Neural progenitor cell (in vitro differentiated cells): Measurements from ENCODE around the gene NABP1. TPM values are rescaled to one million over a fixed set of nuclear protein-coding genes. Genes with fewer than 3 reads are reported as not detected.
A peak's percentile ranks its signal among the peaks of the same experiment; 100 is the strongest.

ENCODE experiments used
- DNase-seq: peaks from one replicate; pipeline ENCODE4 v3.0.0-alpha.2; 2016; ENCODE audit warnings: low spot score
- H2AFZ ChIP-seq: fragments of 200-600 bp; sonication (generic); replicated peaks from 2 replicates; pipeline ENCODE4 v1.6.1; 2016; ENCODE audit warnings: antibody characterized with exemption
- H3F3A ChIP-seq: fragments of 200-600 bp; sonication (generic); 2 replicates; pipeline ENCODE4 v1.6.1; 2016; ENCODE audit warnings: antibody characterized with exemption, low read depth
- H3K27ac ChIP-seq: fragments of 200-600 bp; sonication (generic); 2 replicates; pipeline ENCODE4 v1.5.1; 2016; ENCODE audit warnings: mild to moderate bottlenecking
- H3K27me3 ChIP-seq: fragments of 200-600 bp; sonication (generic); 2 replicates; pipeline ENCODE4 v1.6.1; 2016; ENCODE audit warnings: mild to moderate bottlenecking, moderate library complexity
- H3K36me3 ChIP-seq: fragments of 200-600 bp; sonication (generic); 2 replicates; pipeline ENCODE4 v1.5.1; 2016
- H3K4me1 ChIP-seq: fragments of 200-600 bp; sonication (generic); 2 replicates; pipeline ENCODE4 v1.6.1; 2016; ENCODE audit warnings: mixed run types
- H3K4me2 ChIP-seq: fragments of 200-600 bp; sonication (generic); 2 replicates; pipeline ENCODE4 v1.6.1; 2016
- H3K4me3 ChIP-seq: fragments of 200-600 bp; sonication (generic); 2 replicates; pipeline ENCODE4 v1.5.1; 2016
- H3K79me2 ChIP-seq: fragments of 200-600 bp; sonication (generic); 2 replicates; pipeline ENCODE4 v1.6.1; 2016; ENCODE audit warnings: low read depth
- H3K9ac ChIP-seq: fragments of 200-600 bp; sonication (generic); 2 replicates; pipeline ENCODE4 v1.6.1; 2016
- H3K9me3 ChIP-seq: fragments of 200-600 bp; sonication (generic); 2 replicates; pipeline ENCODE4 v1.5.1; 2016; ENCODE audit warnings: low read depth
- H4K20me1 ChIP-seq: fragments of 200-600 bp; sonication (generic); 2 replicates; pipeline ENCODE4 v1.6.1; 2016; ENCODE audit warnings: low read depth
- H3K27ac Mint-ChIP-seq: 3 replicates; pipeline ENCODE4 v1.8.0; 2021; ENCODE audit warnings: mixed read lengths
- H3K27me3 Mint-ChIP-seq: 2 replicates; pipeline ENCODE4 v1.8.0; 2022; ENCODE audit warnings: low read depth, mild to moderate bottlenecking, inconsistent platforms, moderate library complexity, mixed read lengths; ENCODE audit not compliant: insufficient read depth
- H3K36me3 Mint-ChIP-seq: 3 replicates; pipeline ENCODE4 v1.8.0; 2021; ENCODE audit warnings: mixed read lengths
- H3K4me1 Mint-ChIP-seq: 3 replicates; pipeline ENCODE4 v1.8.0; 2021; ENCODE audit warnings: mixed read lengths
- H3K4me3 Mint-ChIP-seq: 3 replicates; pipeline ENCODE4 v1.8.0; 2021; ENCODE audit warnings: mild to moderate bottlenecking, moderate library complexity, mixed read lengths
- H3K9me3 Mint-ChIP-seq: 3 replicates; pipeline ENCODE4 v1.8.0; 2020; ENCODE audit warnings: mixed read lengths
- EZH2 ChIP-seq: fragments of 200-600 bp; sonication (generic); IDR thresholded peaks from 2 replicates; pipeline ENCODE4 v1.6.1; 2017; ENCODE audit warnings: antibody characterized with exemption, mild to moderate bottlenecking, moderate library complexity
- EZH2phosphoT487 ChIP-seq: fragments of 200-600 bp; sonication (generic); IDR thresholded peaks from 2 replicates; pipeline ENCODE4 v1.6.1; 2017; ENCODE audit warnings: antibody characterized with exemption
- total RNA-seq: library from RNA; depleted of rRNA; stranded (reverse); fragments of >200 nt; gene quantifications from 2 replicates; pipeline ENCODE4 v1.2.3, GENCODE V29; 2015; ENCODE audit warnings: low replicate concordance
- TF ChIP-seq, protein P1 (sequence below): fragments of 200-600 bp; sonication (generic); IDR thresholded peaks from 2 replicates; pipeline ENCODE4 v1.5.1; 2017; ENCODE audit warnings: antibody characterized with exemption, mild to moderate bottlenecking

NABP1 gene
- total RNA-seq, 1 donor from 2014 or later: 2.8 TPM

DNA sequence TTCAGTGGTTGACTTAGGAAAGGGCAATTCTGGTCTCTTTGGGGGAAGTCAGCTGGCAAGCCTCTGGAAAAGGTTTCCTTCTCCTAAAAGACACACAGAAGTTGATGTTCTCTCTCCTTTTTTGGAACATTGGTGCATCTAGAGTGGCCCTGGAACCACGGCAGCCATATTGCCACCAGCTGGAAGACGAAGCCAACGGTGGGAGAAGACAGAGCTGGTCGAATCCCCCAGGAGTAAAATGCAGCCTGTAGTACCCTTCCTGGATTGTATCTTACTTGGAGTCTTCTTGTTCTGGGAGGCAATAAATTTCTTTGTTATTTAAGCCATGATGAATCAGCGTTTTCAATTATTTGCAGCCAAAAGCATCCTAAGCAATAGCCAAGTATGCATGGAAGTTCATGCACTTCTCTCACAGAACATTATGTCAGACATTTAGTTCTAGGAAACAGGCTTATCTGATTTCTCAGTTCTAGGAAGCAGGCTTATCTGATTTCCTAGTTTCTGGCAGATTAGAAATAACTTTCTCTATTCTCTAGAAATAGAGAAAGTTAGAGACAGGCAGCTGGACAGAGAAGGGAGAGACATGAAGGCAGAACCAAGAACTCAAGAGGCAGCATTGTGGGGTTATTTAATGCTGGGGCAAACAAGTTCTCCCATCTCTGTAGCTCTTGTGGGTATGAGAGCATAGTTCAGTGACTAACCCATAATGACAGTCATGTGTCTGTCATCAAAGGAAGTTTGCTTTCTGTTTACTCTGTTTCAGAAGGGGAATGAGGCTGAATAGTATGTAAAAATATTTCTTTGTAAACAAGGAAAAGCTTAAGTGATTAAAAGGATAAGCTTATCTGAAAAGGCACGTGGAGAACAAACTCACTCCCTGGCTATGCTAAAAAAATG is 40.5 kb upstream of the NABP1 start:
- peaks cover 9% of the 10 kb centered on the region for H3K4me1 Mint-ChIP-seq
- no peak for DNase-seq
- TF ChIP-seq EZH2phosphoT487 (no peak), EZH2 (no peak)
- TF ChIP-seq, protein P1, sequence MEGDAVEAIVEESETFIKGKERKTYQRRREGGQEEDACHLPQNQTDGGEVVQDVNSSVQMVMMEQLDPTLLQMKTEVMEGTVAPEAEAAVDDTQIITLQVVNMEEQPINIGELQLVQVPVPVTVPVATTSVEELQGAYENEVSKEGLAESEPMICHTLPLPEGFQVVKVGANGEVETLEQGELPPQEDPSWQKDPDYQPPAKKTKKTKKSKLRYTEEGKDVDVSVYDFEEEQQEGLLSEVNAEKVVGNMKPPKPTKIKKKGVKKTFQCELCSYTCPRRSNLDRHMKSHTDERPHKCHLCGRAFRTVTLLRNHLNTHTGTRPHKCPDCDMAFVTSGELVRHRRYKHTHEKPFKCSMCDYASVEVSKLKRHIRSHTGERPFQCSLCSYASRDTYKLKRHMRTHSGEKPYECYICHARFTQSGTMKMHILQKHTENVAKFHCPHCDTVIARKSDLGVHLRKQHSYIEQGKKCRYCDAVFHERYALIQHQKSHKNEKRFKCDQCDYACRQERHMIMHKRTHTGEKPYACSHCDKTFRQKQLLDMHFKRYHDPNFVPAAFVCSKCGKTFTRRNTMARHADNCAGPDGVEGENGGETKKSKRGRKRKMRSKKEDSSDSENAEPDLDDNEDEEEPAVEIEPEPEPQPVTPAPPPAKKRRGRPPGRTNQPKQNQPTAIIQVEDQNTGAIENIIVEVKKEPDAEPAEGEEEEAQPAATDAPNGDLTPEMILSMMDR: no peak
- Histone ChIP-seq H3K4me1 (peaks cover 17% of the 10 kb centered on the region), H3K4me3 (no peak overlapping the region), H3K27me3 (no peaks in the 10 kb centered on the region), H4K20me1 (no peaks in the 10 kb centered on the region), H3F3A (peaks cover 13% of the 10 kb centered on the region), H3K9ac (no peak overlapping the region), H3K27ac (no peak overlapping the region), H2AFZ (no peak overlapping the region), H3K4me2 (no peak overlapping the region), H3K79me2 (no peaks in the 10 kb centered on the region), H3K9me3 (no peaks in the 10 kb centered on the region), H3K36me3 (no peaks in the 10 kb centered on the region)
- no peaks in the 10 kb centered on the region for H3K9me3 Mint-ChIP-seq
- H3K27me3 Mint-ChIP-seq: peaks cover 2% of the 10 kb centered on the region
- no peaks in the 10 kb centered on the region for H3K36me3 Mint-ChIP-seq
- no peak overlapping the region for H3K4me3 Mint-ChIP-seq
- H3K27ac Mint-ChIP-seq: no peak overlapping the region

DNA sequence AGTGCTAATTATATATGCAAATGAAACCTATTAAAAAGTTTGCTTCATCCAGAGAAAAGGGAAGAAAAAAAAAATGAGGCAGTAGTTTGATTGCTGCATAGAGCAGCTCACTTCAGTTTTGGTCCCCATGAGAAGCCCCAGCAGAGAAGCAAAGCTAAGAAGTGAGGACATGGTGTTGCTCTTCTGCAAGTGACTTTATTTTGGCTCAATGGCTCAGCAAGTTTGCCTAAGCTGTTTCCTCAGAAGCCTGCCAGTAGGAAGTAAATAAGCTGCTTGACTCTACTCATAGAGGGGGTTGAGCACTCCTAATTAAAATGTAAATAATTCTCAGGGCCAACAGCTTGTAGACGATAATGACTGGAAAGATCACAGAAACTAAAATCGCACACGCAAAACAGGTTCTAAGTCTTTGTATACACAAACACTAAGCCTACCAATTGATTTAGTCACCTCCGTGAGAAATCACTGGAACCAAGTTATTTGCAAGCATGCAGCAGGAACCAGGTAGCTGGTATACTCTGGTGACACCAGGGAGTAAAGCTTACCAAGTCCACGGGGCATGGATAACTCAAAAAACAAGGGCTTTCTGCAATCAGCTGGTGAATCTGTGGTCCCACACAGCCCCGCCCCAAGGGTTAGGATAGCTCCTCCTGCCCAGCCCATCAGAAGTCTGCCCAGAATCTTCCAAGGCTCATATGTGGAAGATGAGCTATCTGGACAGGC is 39.7 kb upstream of the NABP1 start:
- H3K27ac ChIP-seq: no peak overlapping the region
- no peak overlapping the region for H3K27ac Mint-ChIP-seq
- peak; percentile 22 for DNase-seq

DNA sequence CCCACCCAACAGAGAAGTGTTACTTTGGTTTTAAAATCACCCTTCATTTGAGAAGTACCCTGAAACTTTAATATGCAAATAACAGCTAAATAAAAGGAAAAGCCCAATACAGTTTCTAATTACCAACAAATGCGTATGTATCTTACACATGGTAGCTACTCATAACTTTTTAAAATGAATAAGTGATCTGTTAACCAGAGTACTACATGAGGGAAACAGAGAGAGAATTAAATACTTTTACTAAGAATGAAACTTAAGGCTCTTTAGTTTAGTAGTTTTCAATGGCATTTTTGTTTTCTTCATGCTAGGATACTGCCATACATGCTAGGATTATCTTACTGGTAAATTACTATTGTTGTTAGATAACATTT is 39.1 kb upstream of the NABP1 start:
- Histone ChIP-seq H3K9ac (no peak overlapping the region), H3K27ac (no peak overlapping the region), H3K4me1 (peaks cover 17% of the 10 kb centered on the region), H3K79me2 (no peaks in the 10 kb centered on the region), H3K36me3 (no peaks in the 10 kb centered on the region), H2AFZ (no peak overlapping the region), H3K4me3 (no peak overlapping the region), H4K20me1 (no peaks in the 10 kb centered on the region), H3K27me3 (no peaks in the 10 kb centered on the region), H3F3A (peaks cover 13% of the 10 kb centered on the region), H3K4me2 (no peak overlapping the region), H3K9me3 (no peaks in the 10 kb centered on the region)
- TF ChIP-seq EZH2 (no peak), EZH2phosphoT487 (no peak)
- TF ChIP-seq, protein P1: no peak
- H3K9me3 Mint-ChIP-seq: no peaks in the 10 kb centered on the region
- no peaks in the 10 kb centered on the region for H3K36me3 Mint-ChIP-seq
- no peak overlapping the region for H3K27ac Mint-ChIP-seq
- DNase-seq: no peak
- peaks cover 9% of the 10 kb centered on the region for H3K4me1 Mint-ChIP-seq
- peaks cover 2% of the 10 kb centered on the region for H3K27me3 Mint-ChIP-seq
- H3K4me3 Mint-ChIP-seq: no peak overlapping the region

More for the DNA sequence above, 39.7 kb upstream of the NABP1 start:
- Mint-ChIP-seq H3K9me3 (no peaks in the 10 kb centered on the region), H3K4me3 (no peak overlapping the region), H3K4me1 (peaks cover 9% of the 10 kb centered on the region), H3K36me3 (no peaks in the 10 kb centered on the region), H3K27me3 (peaks cover 2% of the 10 kb centered on the region)
- no peak overlapping the region for H3K4me3 ChIP-seq
- H3K36me3 ChIP-seq: no peaks in the 10 kb centered on the region
- H3K27me3 ChIP-seq: no peaks in the 10 kb centered on the region
- H3K79me2 ChIP-seq: no peaks in the 10 kb centered on the region
- no peaks in the 10 kb centered on the region for H4K20me1 ChIP-seq
- peak overlapping the region; percentile 19 for H3K4me2 ChIP-seq
- no peak overlapping the region for H3K9ac ChIP-seq
- no peak for TF ChIP-seq EZH2
- TF ChIP-seq, protein P1: no peak
- TF ChIP-seq EZH2phosphoT487: no peak
- peaks cover 13% of the 10 kb centered on the region for H3F3A ChIP-seq
- no peaks in the 10 kb centered on the region for H3K9me3 ChIP-seq
- H3K4me1 ChIP-seq: peaks cover 17% of the 10 kb centered on the region
- no peak overlapping the region for H2AFZ ChIP-seq
